Liver (tissue), 9 donors: ENCODE measurements around the gene PSMD12. TPM values are rescaled to one million over a fixed set of nuclear protein-coding genes. Genes with fewer than 3 reads are reported as not detected.

Source experiments
- DNase-seq: peaks from one replicate; pipeline ENCODE4 v3.0.0-alpha.2; 2017; ENCODE audit warnings: low spot score
- H3K27ac ChIP-seq, 2 donors: one replicate each; pipeline ENCODE4 v1.7.0; 2013; ENCODE audit warnings: inconsistent platforms in 2 of 2, low read length in 2 of 2, control low read depth in 1 of 2, low read depth in 1 of 2, mild to moderate bottlenecking in 1 of 2
- H3K27me3 ChIP-seq, 4 donors: one replicate each; pipeline versions ENCODE4 v1.6.1 to v1.7.0; 2013; ENCODE audit warnings: low read length in 3 of 4, inconsistent platforms in 1 of 4, mild to moderate bottlenecking in 1 of 4, moderate library complexity in 1 of 4; ENCODE audit not compliant: control insufficient read depth in 4 of 4, insufficient read depth in 4 of 4
- H3K36me3 ChIP-seq, 4 donors: one replicate each; pipeline versions ENCODE4 v1.6.1 to v1.7.0; 2013; ENCODE audit warnings: low read length in 3 of 4, mild to moderate bottlenecking in 3 of 4, low read depth in 1 of 4, moderate library complexity in 1 of 4; ENCODE audit not compliant: control insufficient read depth in 4 of 4, insufficient read depth in 3 of 4
- H3K4me1 ChIP-seq, 4 donors: one replicate each; pipeline versions ENCODE4 v1.6.1 to v1.7.0; 2013; ENCODE audit warnings: low read length in 3 of 4, mild to moderate bottlenecking in 3 of 4, moderate library complexity in 1 of 4; ENCODE audit not compliant: control insufficient read depth in 4 of 4, insufficient read depth in 4 of 4
- H3K4me3 ChIP-seq, 3 donors: one replicate each; pipeline versions ENCODE4 v1.6.1 to v1.7.0; 2013; ENCODE audit warnings: low read length in 3 of 3, control low read depth in 1 of 3, low read depth in 1 of 3, mild to moderate bottlenecking in 1 of 3
- H3K9ac ChIP-seq, 2 donors: one replicate each; pipeline ENCODE4 v1.7.0; 2013; ENCODE audit warnings: low read length in 2 of 2, mild to moderate bottlenecking in 2 of 2, moderate library complexity in 2 of 2, control low read depth in 1 of 2, low read depth in 1 of 2
- H3K9me3 ChIP-seq, 4 donors: one replicate each; pipeline versions ENCODE4 v1.6.1 to v1.7.0; 2013; ENCODE audit warnings: low read length in 3 of 4; ENCODE audit not compliant: control insufficient read depth in 4 of 4
- ATF3 ChIP-seq: IDR thresholded peaks from 2 replicates; pipeline ENCODE4 v1.6.1; 2016; ENCODE audit warnings: antibody characterized with exemption
- CTCF ChIP-seq: fragments of 150-350 bp; IDR thresholded peaks from 2 replicates; pipeline ENCODE4 v1.5.1; 2017; ENCODE audit warnings: improper control_type of control experiment, low read depth, low read length; ENCODE audit not compliant: missing input control
- EGR1 ChIP-seq, 2 donors: IDR thresholded peaks; 2 replicates each; pipeline ENCODE4 v1.6.1; 2016 to 2018; ENCODE audit warnings: antibody characterized with exemption in 2 of 2, low read depth in 2 of 2
- FOXA1 ChIP-seq: IDR thresholded peaks from 2 replicates; pipeline ENCODE4 v1.6.1; 2016; ENCODE audit warnings: antibody characterized with exemption
- FOXA2 ChIP-seq: IDR thresholded peaks from 2 replicates; pipeline ENCODE4 v1.6.1; 2016; ENCODE audit warnings: antibody characterized with exemption
- GABPA ChIP-seq, 2 donors: IDR thresholded peaks in 1 of 2; conservative IDR thresholded peaks in 1 of 2; 2 replicates each; pipeline ENCODE4 v1.6.1; 2016; ENCODE audit warnings: antibody characterized with exemption in 2 of 2, mild to moderate bottlenecking in 1 of 2, moderate library complexity in 1 of 2
- HNF4A ChIP-seq, 2 donors: conservative IDR thresholded peaks; 2 replicates each; pipeline ENCODE4 v1.6.1; 2016; ENCODE audit warnings: antibody characterized with exemption in 2 of 2, mild to moderate bottlenecking in 2 of 2
- HNF4G ChIP-seq: IDR thresholded peaks from 2 replicates; pipeline ENCODE4 v1.6.1; 2016; ENCODE audit warnings: antibody characterized with exemption
- JUND ChIP-seq, 2 donors: IDR thresholded peaks; 2 replicates each; pipeline ENCODE4 v1.6.1; 2016; ENCODE audit warnings: antibody characterized with exemption in 2 of 2
- MAX ChIP-seq: IDR thresholded peaks from 2 replicates; pipeline ENCODE4 v1.6.1; 2016; ENCODE audit warnings: antibody characterized with exemption
- NR2F2 ChIP-seq: IDR thresholded peaks from 2 replicates; pipeline ENCODE4 v1.6.1; 2016; ENCODE audit warnings: antibody characterized with exemption
- RAD21 ChIP-seq, 2 donors: IDR thresholded peaks; 2 replicates each; pipeline ENCODE4 v1.6.1; 2016; ENCODE audit warnings: antibody characterized with exemption in 2 of 2, mild to moderate bottlenecking in 2 of 2
- REST ChIP-seq: IDR thresholded peaks from 2 replicates; pipeline ENCODE4 v1.6.1; 2016; ENCODE audit warnings: antibody characterized with exemption, mild to moderate bottlenecking
- RXRA ChIP-seq, 2 donors: IDR thresholded peaks; 2 replicates each; pipeline ENCODE4 v1.6.1; 2017 to 2018; ENCODE audit warnings: antibody characterized with exemption in 2 of 2, mild to moderate bottlenecking in 1 of 2
- SP1 ChIP-seq: IDR thresholded peaks from 2 replicates; pipeline ENCODE4 v1.6.1; 2018; ENCODE audit warnings: antibody characterized with exemption, mild to moderate bottlenecking
- TAF1 ChIP-seq: conservative IDR thresholded peaks from 2 replicates; pipeline ENCODE4 v1.6.1; 2016; ENCODE audit warnings: antibody characterized with exemption, mild to moderate bottlenecking
- YY1 ChIP-seq: IDR thresholded peaks from 2 replicates; pipeline ENCODE4 v1.6.1; 2016; ENCODE audit warnings: antibody characterized with exemption, mild to moderate bottlenecking
- ZBTB33 ChIP-seq: IDR thresholded peaks from 2 replicates; pipeline ENCODE4 v1.6.1; 2016; ENCODE audit warnings: antibody characterized with exemption
- WGBS: extraction: QIAGEN DNeasy Blood & Tissue Kit; methylation state at CpG from one replicate; pipeline ENCODE4 v1.1.7; 2013; 5-methylcytosine and 5-hydroxymethylcytosine counted together
- polyA plus RNA-seq, 2 donors: library from polyadenylated mRNA; stranded (reverse) in 1 of 2; unstranded in 1 of 2; fragments of 200-250 nt in 1 of 2; fragments of >200 nt in 1 of 2; fragmentation: Nextera tagmentation in 1 of 2; extraction: Ambion mirVana in 1 of 2; gene quantifications; one replicate each; pipeline versions ENCODE4 v1.2.1 to v1.2.3, GENCODE V29; 2013 to 2015
- total RNA-seq, 2 donors: library from RNA; depleted of rRNA; stranded (reverse); fragments of >200 nt; gene quantifications; one replicate each; pipeline ENCODE4 v1.2.3, GENCODE V29; 2014
- donor health status: healthy.
- donor health status: healthy.
- donor health status: healthy.
- donor health status: healthy.
- donor health status: healthy.

The PSMD12 gene
- total and polyA plus RNA-seq, 4 donors: 17.3 to 34.0 (median 25.7) TPM

- Histone ChIP-seq H3K27me3 (no peaks in the 10 kb centered on the region), H3K9me3 (no peaks in the 10 kb centered on the region), H3K9ac (no peak overlapping the region), H3K36me3 (no peaks in the 10 kb centered on the region), H3K27ac (no peak overlapping the region), H3K4me3 (no peak overlapping the region), H3K4me1 (peaks cover 7 to 28% (median 22%) of the 10 kb centered on the region in 4 donors)
- TF ChIP-seq RAD21 (IDR thresholded peaks at IDR 0.05): no peak
- no peak for TF ChIP-seq TAF1
- TF ChIP-seq GABPA (IDR thresholded peaks at IDR 0.05 in 1 of 2, conservative IDR thresholded peaks at IDR 0.05 in 1 of 2): no peak
- no peak for TF ChIP-seq HNF4G
- TF ChIP-seq ZBTB33: no peak
- 97% methylated on average over 1 of the region's 1 CpG for WGBS
- DNase-seq: no peak
Measured at GRCh38 chr17:67414130-67414529, 47.8 kb upstream of the PSMD12 start.

- 96% methylated on average over 5 of the region's 5 CpGs for WGBS
- no peaks in the 10 kb centered on the region for H3K27me3 ChIP-seq
- no peak overlapping the region for H3K4me3 ChIP-seq
- peaks cover 7 to 28% (median 22%) of the 10 kb centered on the region in 4 donors for H3K4me1 ChIP-seq
- no peak overlapping the region for H3K9ac ChIP-seq
- no peak for DNase-seq
- H3K36me3 ChIP-seq: no peaks in the 10 kb centered on the region
- no peak overlapping the region for H3K27ac ChIP-seq
- no peak for TF ChIP-seq FOXA1
- TF ChIP-seq TAF1: no peak
- no peak for TF ChIP-seq NR2F2
- no peak for TF ChIP-seq EGR1 (IDR thresholded peaks at IDR 0.05; ENCODE audit: low read depth in 2 of 2)
- no peak for TF ChIP-seq HNF4A (conservative IDR thresholded peaks at IDR 0.05)
- no peak for TF ChIP-seq RXRA (IDR thresholded peaks at IDR 0.05)
- TF ChIP-seq ATF3: no peak
- TF ChIP-seq ZBTB33: no peak
- no peak for TF ChIP-seq YY1
- TF ChIP-seq MAX: no peak
- no peak for TF ChIP-seq REST
- no peak for TF ChIP-seq CTCF
- no peak for TF ChIP-seq SP1
- no peak for TF ChIP-seq FOXA2
- TF ChIP-seq JUND (IDR thresholded peaks at IDR 0.05): no peak
- TF ChIP-seq RAD21 (IDR thresholded peaks at IDR 0.05): no peak
- no peak for TF ChIP-seq GABPA (IDR thresholded peaks at IDR 0.05 in 1 of 2, conservative IDR thresholded peaks at IDR 0.05 in 1 of 2)
- TF ChIP-seq HNF4G: no peak
- no peaks in the 10 kb centered on the region for H3K9me3 ChIP-seq
Measured at GRCh38 chr17:67413388-67413787, 47.0 kb upstream of the PSMD12 start.
